GM18519 (cell line): ENCODE data around the gene CRY2.
"Not testable (repeated sequence)": the region's sequence is repeated elsewhere in the genome, so short reads cannot be mapped to it uniquely, and the experiment has no call there.

Experiments used
- ATAC-seq: cut with Tn5 transposase; IDR thresholded peaks from one replicate; pipeline ENCODE4 v1.9.1; 2021; ENCODE audit warnings: mild to moderate bottlenecking, moderate library complexity; ENCODE audit not compliant: unreplicated experiment, low FRiP score

CRY2 gene

DNA sequence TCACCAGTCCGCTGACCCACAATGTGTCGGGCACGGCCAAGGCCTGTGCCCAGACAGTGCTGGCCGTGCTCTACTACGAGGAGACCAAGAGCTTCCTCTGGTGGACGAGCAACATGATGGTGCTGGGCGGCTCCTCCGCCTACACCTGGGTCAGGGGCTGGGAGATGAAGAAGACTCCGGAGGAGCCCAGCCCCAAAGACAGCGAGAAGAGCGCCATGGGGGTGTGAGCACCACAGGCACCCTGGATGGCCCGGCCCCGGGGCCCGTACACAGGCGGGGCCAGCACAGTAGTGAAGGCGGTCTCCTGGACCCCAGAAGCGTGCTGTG lies 36.2 kb upstream of the CRY2 start:
- no peak for ATAC-seq

GRCh38 chr11:45811571-45812290 lies 35.5 kb upstream of the CRY2 start:
- ATAC-seq, result no peak

DNA sequence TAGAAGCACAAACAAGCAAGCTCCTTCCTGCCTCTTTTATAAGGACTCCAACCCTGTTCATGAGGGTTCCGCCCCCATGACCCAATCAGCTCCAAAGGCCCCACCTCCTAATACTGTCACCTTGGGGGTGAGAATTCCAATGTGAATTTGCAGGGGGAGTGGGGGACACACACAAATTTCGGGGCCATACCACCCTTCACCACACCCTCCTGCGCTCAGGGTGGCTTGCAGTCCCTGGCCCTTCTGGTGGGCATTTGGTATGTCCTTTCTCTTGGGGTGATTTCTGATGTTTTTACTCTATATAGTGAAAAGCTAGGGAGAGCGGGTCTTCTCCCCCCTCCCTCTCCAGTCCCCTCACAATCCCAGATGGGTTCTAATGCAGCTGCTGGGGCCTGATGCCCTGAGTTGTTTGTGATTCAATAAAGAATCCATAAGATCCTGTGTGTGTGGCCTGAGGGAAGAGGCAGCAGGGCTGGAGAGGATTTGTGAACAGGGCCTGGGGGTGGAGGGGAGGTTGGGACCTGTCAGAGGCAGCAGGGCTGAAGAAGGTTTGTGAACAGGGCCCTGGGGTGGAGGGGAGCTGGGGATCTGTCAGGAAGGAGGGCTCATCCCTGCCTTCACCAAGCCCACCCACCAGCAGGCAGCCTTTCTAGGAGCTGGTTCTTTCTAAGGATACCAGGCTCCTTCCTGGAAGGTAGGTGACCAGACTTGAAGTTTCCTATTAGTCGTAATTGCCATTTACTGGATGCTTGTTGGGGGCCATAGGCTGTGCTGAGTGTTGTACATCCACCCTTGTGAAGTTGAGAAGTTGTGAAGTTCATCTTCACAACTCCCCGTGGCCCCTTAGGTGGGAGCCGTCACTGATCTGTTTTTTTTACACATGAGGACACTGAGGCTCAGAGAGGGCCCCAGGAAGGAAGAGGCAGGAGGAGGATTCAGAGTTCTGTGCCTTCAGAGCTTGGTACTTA lies 34.4 kb upstream of the CRY2 start:
- ATAC-seq, result no peak

- ATAC-seq, result no peak
These were observed 31.5 kb upstream of the CRY2 start for GRCh38 chr11:45815747-45816146.

- no peak for ATAC-seq
These were observed 30.7 kb upstream of the CRY2 start for GRCh38 chr11:45816614-45817013.

GRCh38 chr11:45817191-45817590 lies 30.1 kb upstream of the CRY2 start:
- ATAC-seq, result peak; percentile 68

GRCh38 chr11:45818961-45819605 lies 28.2 kb upstream of the CRY2 start:
- ATAC-seq, result no peak

GRCh38 chr11:45820211-45820857 lies 26.9 kb upstream of the CRY2 start:
- no peak for ATAC-seq

GRCh38 chr11:45826492-45826891 lies 20.8 kb upstream of the CRY2 start:
- not testable (repeated sequence) for ATAC-seq

GRCh38 chr11:45827123-45827522 lies 20.2 kb upstream of the CRY2 start:
- ATAC-seq, result no peak

DNA sequence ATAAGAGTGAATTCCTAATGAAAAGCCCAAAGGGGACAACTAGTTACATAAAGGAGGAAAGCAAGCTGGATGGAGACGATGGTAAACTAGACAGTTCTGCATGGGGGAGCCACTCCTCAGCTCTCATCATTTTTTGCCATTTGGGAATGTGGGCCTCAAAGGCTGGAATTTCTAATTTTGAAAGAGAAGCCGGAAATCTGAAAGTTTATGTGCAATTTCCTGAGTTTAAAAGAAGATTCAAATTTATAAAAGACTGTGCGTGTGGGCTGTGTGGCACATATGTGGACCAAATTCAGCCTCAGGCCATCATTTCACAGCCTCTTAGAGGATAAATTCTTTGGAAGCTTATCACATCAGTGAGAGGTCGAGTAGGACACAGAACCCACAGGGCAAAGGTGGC lies 18.3 kb upstream of the CRY2 start:
- no peak for ATAC-seq

GRCh38 chr11:45830596-45830995 lies 16.7 kb upstream of the CRY2 start:
- ATAC-seq, result no peak

- no peak for ATAC-seq
These were observed 14.3 kb upstream of the CRY2 start for GRCh38 chr11:45832811-45833441.

DNA sequence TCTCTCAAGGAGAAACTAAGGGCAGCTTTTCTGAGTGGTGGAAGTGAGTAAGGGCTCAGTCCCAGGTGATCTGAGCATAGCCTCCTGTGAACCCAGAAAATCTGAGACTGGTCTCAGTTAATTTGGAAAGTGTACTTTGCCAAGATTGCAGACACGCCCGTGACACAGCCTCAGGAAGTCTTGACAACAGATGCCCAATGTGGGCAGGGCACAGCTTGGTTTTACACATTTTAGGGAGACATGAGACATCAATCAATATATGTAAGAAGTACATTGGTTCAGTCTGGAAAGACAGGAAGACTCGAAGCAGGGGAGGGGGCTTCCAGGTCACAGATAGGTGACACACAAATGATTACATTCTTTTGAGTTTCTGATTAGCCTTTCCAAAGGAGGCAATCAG lies 13.5 kb upstream of the CRY2 start:
- no peak for ATAC-seq

- ATAC-seq, result no peak
These were observed 12.9 kb upstream of the CRY2 start for GRCh38 chr11:45834298-45834756.

- no peak for ATAC-seq
These were observed 8.1 kb upstream of the CRY2 start for GRCh38 chr11:45839204-45839603.

GRCh38 chr11:45840251-45840650 lies 7.0 kb upstream of the CRY2 start:
- not testable (repeated sequence) for ATAC-seq

DNA sequence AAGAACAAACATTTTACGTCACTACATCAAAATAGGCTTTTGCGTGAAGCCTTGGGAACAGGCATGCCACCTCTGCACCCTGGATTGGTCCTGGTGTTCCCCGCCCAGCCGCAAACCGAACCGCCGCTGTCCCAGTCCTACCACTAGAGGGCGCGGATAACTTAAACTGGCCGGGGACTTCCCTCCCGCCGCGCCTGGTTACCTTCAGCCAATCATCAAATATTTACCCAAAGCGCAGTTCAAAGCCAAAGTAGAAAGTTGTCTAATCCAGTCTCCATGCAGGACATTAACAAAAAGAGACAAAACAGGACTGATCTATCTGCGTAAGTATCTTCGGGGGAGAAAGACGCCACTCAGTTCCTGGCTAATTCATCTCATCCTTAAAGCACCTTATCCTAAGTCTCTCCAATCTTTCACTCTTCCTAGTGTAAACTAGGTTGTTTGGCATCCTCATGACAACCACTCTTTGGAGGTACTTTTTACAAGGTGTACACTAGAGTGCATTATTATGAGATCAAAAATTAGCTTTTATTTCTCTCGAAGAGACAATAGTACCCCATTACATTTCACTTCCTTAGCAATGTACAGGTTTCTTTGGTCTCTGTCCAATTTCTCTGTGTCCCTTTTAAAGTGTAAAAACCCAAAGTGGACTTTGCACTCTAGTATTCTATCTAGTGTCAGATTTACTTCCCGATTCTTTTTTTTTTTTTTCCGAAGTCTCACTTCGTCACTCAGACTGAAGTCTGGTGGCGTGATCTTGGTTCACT lies 3.9 kb upstream of the CRY2 start:
- no peak for ATAC-seq

DNA sequence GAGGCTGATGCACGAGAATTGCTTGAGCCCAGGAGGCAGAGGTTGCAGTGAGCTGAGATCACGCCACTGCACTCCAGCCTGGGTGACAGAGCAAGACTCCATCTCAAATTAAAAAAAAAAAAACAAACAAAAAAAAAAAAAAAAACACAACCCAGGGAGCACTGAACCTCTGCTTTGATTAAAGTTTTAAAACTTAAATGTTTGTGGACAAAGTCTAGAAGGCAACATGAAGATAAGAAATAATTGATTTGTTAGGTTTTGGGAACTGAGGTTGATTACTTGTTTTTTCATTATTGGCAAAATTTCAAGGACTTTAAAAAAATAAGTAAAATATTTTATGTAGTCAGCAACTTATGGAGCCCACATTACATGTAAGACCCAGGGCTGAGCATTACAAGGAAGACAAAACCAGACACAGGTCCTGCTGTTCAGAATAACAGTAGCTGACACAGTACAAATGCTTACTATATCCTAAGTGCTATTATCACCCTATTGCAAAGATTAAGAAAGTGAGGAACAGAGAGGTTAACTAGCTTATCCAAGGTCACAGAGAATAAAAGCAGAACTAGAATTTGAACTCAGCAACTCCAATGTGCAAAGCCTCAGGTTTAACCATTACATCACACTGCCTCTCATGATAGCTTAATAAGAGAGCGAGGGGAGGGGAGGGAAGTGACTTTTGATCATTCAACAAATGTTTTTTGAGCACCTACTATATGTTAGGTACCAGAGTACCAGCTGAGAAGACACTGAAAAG lies 2.3 kb upstream of the CRY2 start:
- ATAC-seq, result no peak
